ENCODE results near the gene PRDM10. TPM values are rescaled to one million over a fixed set of nuclear protein-coding genes. Genes with fewer than 3 reads are reported as not detected.
"Not testable (repeated sequence)": the region's sequence is repeated elsewhere in the genome, so short reads cannot be mapped to it uniquely, and the experiment has no call there.

The PRDM10 gene
- total RNA-seq, 1 experiment from 2014 or later: 10.6 TPM

GRCh38 chr11:130025371-130025770 lies 22.7 kb upstream of the PRDM10 start:
- no peak for DNase-seq
- no peaks in the 10 kb centered on the region for H3K27me3 ChIP-seq (ENCODE audit: control insufficient read depth, insufficient read depth, low read length)
- no peak overlapping the region for H3K4me3 ChIP-seq (ENCODE audit: insufficient read depth, low read depth, low read length)
- H3K36me3 ChIP-seq (replicated peaks; ENCODE audit: control insufficient read depth, insufficient read depth, low read length): no peaks in the 10 kb centered on the region

- Histone ChIP-seq H3K36me3 (replicated peaks; ENCODE audit: control insufficient read depth, insufficient read depth, low read length) (no peaks in the 10 kb centered on the region), H3K27me3 (ENCODE audit: control insufficient read depth, insufficient read depth, low read length) (no peaks in the 10 kb centered on the region), H3K4me3 (ENCODE audit: insufficient read depth, low read depth, low read length) (no peak overlapping the region)
- DNase-seq: no peak
Measured at GRCh38 chr11:130024361-130024760, 21.7 kb upstream of the PRDM10 start.

- no peak overlapping the region for H3K4me3 ChIP-seq (ENCODE audit: insufficient read depth, low read depth, low read length)
- no peaks in the 10 kb centered on the region for H3K27me3 ChIP-seq (ENCODE audit: control insufficient read depth, insufficient read depth, low read length)
- DNase-seq: no peak
- H3K36me3 ChIP-seq (replicated peaks; ENCODE audit: control insufficient read depth, insufficient read depth, low read length): no peaks in the 10 kb centered on the region
Measured at GRCh38 chr11:130023204-130023603, 20.6 kb upstream of the PRDM10 start.

GRCh38 chr11:130022799-130023198 lies 20.2 kb upstream of the PRDM10 start:
- DNase-seq: no peak
- Histone ChIP-seq H3K36me3 (replicated peaks; ENCODE audit: control insufficient read depth, insufficient read depth, low read length) (no peaks in the 10 kb centered on the region), H3K27me3 (ENCODE audit: control insufficient read depth, insufficient read depth, low read length) (no peaks in the 10 kb centered on the region), H3K4me3 (ENCODE audit: insufficient read depth, low read depth, low read length) (no peak overlapping the region)

- not testable (repeated sequence) for H3K36me3 ChIP-seq (replicated peaks; ENCODE audit: control insufficient read depth, insufficient read depth, low read length); H3K4me3 ChIP-seq (ENCODE audit: insufficient read depth, low read depth, low read length); DNase-seq; H3K27me3 ChIP-seq (ENCODE audit: control insufficient read depth, insufficient read depth, low read length)
Measured at GRCh38 chr11:130021606-130022005, 19.0 kb upstream of the PRDM10 start.

GRCh38 chr11:130020323-130020722 lies 17.7 kb upstream of the PRDM10 start:
- no peaks in the 10 kb centered on the region for H3K36me3 ChIP-seq (replicated peaks; ENCODE audit: control insufficient read depth, insufficient read depth, low read length)
- no peaks in the 10 kb centered on the region for H3K27me3 ChIP-seq (ENCODE audit: control insufficient read depth, insufficient read depth, low read length)
- no peak overlapping the region for H3K4me3 ChIP-seq (ENCODE audit: insufficient read depth, low read depth, low read length)
- DNase-seq: peak; percentile 55

- not testable (repeated sequence) for H3K36me3 ChIP-seq (replicated peaks; ENCODE audit: control insufficient read depth, insufficient read depth, low read length); DNase-seq; H3K4me3 ChIP-seq (ENCODE audit: insufficient read depth, low read depth, low read length); H3K27me3 ChIP-seq (ENCODE audit: control insufficient read depth, insufficient read depth, low read length)
Measured at GRCh38 chr11:130015846-130016245, 13.2 kb upstream of the PRDM10 start.

GRCh38 chr11:130008326-130008725 lies 5.7 kb upstream of the PRDM10 start:
- Histone ChIP-seq H3K27me3 (ENCODE audit: control insufficient read depth, insufficient read depth, low read length) (no peaks in the 10 kb centered on the region), H3K36me3 (replicated peaks; ENCODE audit: control insufficient read depth, insufficient read depth, low read length) (no peaks in the 10 kb centered on the region), H3K4me3 (ENCODE audit: insufficient read depth, low read depth, low read length) (no peak overlapping the region)
- no peak for DNase-seq

- H3K4me3 ChIP-seq (ENCODE audit: insufficient read depth, low read depth, low read length): no peak overlapping the region
- H3K36me3 ChIP-seq (replicated peaks; ENCODE audit: control insufficient read depth, insufficient read depth, low read length): no peaks in the 10 kb centered on the region
- DNase-seq: no peak
- H3K27me3 ChIP-seq (ENCODE audit: control insufficient read depth, insufficient read depth, low read length): no peaks in the 10 kb centered on the region
Measured at GRCh38 chr11:130006929-130007328, 4.3 kb upstream of the PRDM10 start.

- H3K36me3 ChIP-seq (replicated peaks; ENCODE audit: control insufficient read depth, insufficient read depth, low read length): no peaks in the 10 kb centered on the region
- no peaks in the 10 kb centered on the region for H3K27me3 ChIP-seq (ENCODE audit: control insufficient read depth, insufficient read depth, low read length)
- peak overlapping the region; percentile 73 for H3K4me3 ChIP-seq (ENCODE audit: insufficient read depth, low read depth, low read length)
- no peak for DNase-seq
Measured at GRCh38 chr11:130003717-130004001, 1.0 kb upstream of the PRDM10 start.

GRCh38 chr11:130002846-130003716 lies 446 bp upstream of the PRDM10 start:
- H3K4me3 ChIP-seq (ENCODE audit: insufficient read depth, low read depth, low read length): peak overlapping the region; percentile 73
- no peaks in the 10 kb centered on the region for H3K36me3 ChIP-seq (replicated peaks; ENCODE audit: control insufficient read depth, insufficient read depth, low read length)
- DNase-seq: peak; percentile 98
- H3K27me3 ChIP-seq (ENCODE audit: control insufficient read depth, insufficient read depth, low read length): no peaks in the 10 kb centered on the region

GRCh38 chr11:130001461-130002351 lies 929 bp downstream of the PRDM10 start:
- no peak for DNase-seq
- H3K4me3 ChIP-seq (ENCODE audit: insufficient read depth, low read depth, low read length): peak overlapping the region; percentile 73
- H3K36me3 ChIP-seq (replicated peaks; ENCODE audit: control insufficient read depth, insufficient read depth, low read length): no peaks in the 10 kb centered on the region
- no peaks in the 10 kb centered on the region for H3K27me3 ChIP-seq (ENCODE audit: control insufficient read depth, insufficient read depth, low read length)

GRCh38 chr11:130000552-130001176 lies 2.0 kb downstream of the PRDM10 start:
- Histone ChIP-seq H3K36me3 (replicated peaks; ENCODE audit: control insufficient read depth, insufficient read depth, low read length) (no peaks in the 10 kb centered on the region), H3K4me3 (ENCODE audit: insufficient read depth, low read depth, low read length) (no peak overlapping the region), H3K27me3 (ENCODE audit: control insufficient read depth, insufficient read depth, low read length) (no peaks in the 10 kb centered on the region)
- no peak for DNase-seq

- no peaks in the 10 kb centered on the region for H3K27me3 ChIP-seq (ENCODE audit: control insufficient read depth, insufficient read depth, low read length)
- no peaks in the 10 kb centered on the region for H3K36me3 ChIP-seq (replicated peaks; ENCODE audit: control insufficient read depth, insufficient read depth, low read length)
- no peak for DNase-seq
- H3K4me3 ChIP-seq (ENCODE audit: insufficient read depth, low read depth, low read length): no peak overlapping the region
Measured at GRCh38 chr11:129999407-129999806, 3.2 kb downstream of the PRDM10 start.

GRCh38 chr11:129998905-129999304 lies 3.7 kb downstream of the PRDM10 start:
- DNase-seq: no peak
- Histone ChIP-seq H3K36me3 (replicated peaks; ENCODE audit: control insufficient read depth, insufficient read depth, low read length) (no peaks in the 10 kb centered on the region), H3K4me3 (ENCODE audit: insufficient read depth, low read depth, low read length) (no peak overlapping the region), H3K27me3 (ENCODE audit: control insufficient read depth, insufficient read depth, low read length) (no peaks in the 10 kb centered on the region)

Measured in H7 (cell line).